MM.1S (cell line): ENCODE results near the gene RBMS3.

ENCODE experiments used
- DNase-seq: peaks from one replicate; pipeline ENCODE4 v3.0.0-alpha.2; 2015
- H2AFZ ChIP-seq: fragments of 300-600 bp; sonication (generic); 2 replicates; pipeline ENCODE4 v1.6.0; 2016; ENCODE audit warnings: antibody characterized with exemption, low read length
- H3F3A ChIP-seq: fragments of 300-600 bp; sonication (generic); 2 replicates; pipeline ENCODE4 v1.6.1; 2016; ENCODE audit warnings: mild to moderate bottlenecking, antibody characterized with exemption, low read length, moderate library complexity, mixed read lengths; ENCODE audit not compliant: insufficient read depth
- H3K27ac ChIP-seq: fragments of 300-600 bp; sonication (generic); 2 replicates; pipeline ENCODE4 v1.5.1; 2016; ENCODE audit warnings: mild to moderate bottlenecking, low read length
- H3K27me3 ChIP-seq: fragments of 300-600 bp; sonication (generic); replicated peaks from 2 replicates; pipeline ENCODE4 v1.6.0; 2016; ENCODE audit warnings: low read length; ENCODE audit not compliant: insufficient read depth
- H3K36me3 ChIP-seq: fragments of 300-600 bp; sonication (generic); replicated peaks from 2 replicates; pipeline ENCODE4 v1.6.1; 2016; ENCODE audit warnings: mild to moderate bottlenecking, low read length, mixed read lengths; ENCODE audit not compliant: insufficient read depth
- H3K4me1 ChIP-seq: fragments of 300-600 bp; sonication (generic); 2 replicates; pipeline ENCODE4 v1.6.1; 2016; ENCODE audit warnings: low read length, mixed read lengths
- H3K4me2 ChIP-seq: fragments of 300-600 bp; sonication (generic); 2 replicates; pipeline ENCODE4 v1.6.0; 2016; ENCODE audit warnings: low read depth, low read length
- H3K4me3 ChIP-seq: fragments of 300-600 bp; sonication (generic); 2 replicates; pipeline ENCODE4 v1.5.1; 2016; ENCODE audit warnings: low read length, mixed read lengths
- H3K79me2 ChIP-seq: fragments of 300-600 bp; sonication (generic); 2 replicates; pipeline ENCODE4 v1.6.1; 2016; ENCODE audit warnings: mixed run types, low read length, mixed read lengths
- H3K9ac ChIP-seq: fragments of 300-600 bp; sonication (generic); 2 replicates; pipeline ENCODE4 v1.6.1; 2016; ENCODE audit warnings: low read length, mixed read lengths
- H3K9me2 ChIP-seq: fragments of 300-600 bp; sonication (generic); replicated peaks from 2 replicates; pipeline ENCODE4 v1.6.1; 2016; ENCODE audit warnings: mild to moderate bottlenecking, low read length, mixed read lengths; ENCODE audit not compliant: insufficient read depth
- H3K9me3 ChIP-seq: fragments of 300-600 bp; sonication (generic); replicated peaks from 2 replicates; pipeline ENCODE4 v1.6.1; 2016; ENCODE audit warnings: mild to moderate bottlenecking, low read length, mixed read lengths; ENCODE audit not compliant: insufficient read depth
- H4K20me1 ChIP-seq: fragments of 300-600 bp; sonication (generic); 2 replicates; pipeline ENCODE4 v1.6.1; 2016; ENCODE audit warnings: mild to moderate bottlenecking, low read length, moderate library complexity, mixed read lengths; ENCODE audit not compliant: insufficient read depth
- CTCF ChIP-seq: fragments of 300-600 bp; sonication (generic); IDR thresholded peaks from 2 replicates; pipeline ENCODE4 v1.5.1; 2016; ENCODE audit warnings: antibody characterized with exemption, low read length, mixed read lengths
- EZH2 ChIP-seq: fragments of 300-600 bp; sonication (generic); optimal IDR thresholded peaks from 2 replicates; pipeline ENCODE3; 2017; ENCODE audit warnings: low read depth, mild to moderate bottlenecking, antibody characterized with exemption, low read length, mixed read lengths
- EZH2phosphoT487 ChIP-seq: fragments of 300-600 bp; sonication (generic); IDR thresholded peaks from 2 replicates; pipeline ENCODE4 v1.6.1; 2018; ENCODE audit warnings: antibody characterized with exemption, low read length

The RBMS3 gene

GRCh38 chr3:30003741-30004140, 722.9 kb downstream of the RBMS3 start:
- Histone ChIP-seq H4K20me1 (no peaks in the 10 kb centered on the region), H3K36me3 (no peaks in the 10 kb centered on the region), H3K27ac (no peak overlapping the region), H3K79me2 (no peaks in the 10 kb centered on the region), H3K4me1 (0 out of 2 replicates have a peak, but pooled peaks cover 6% of the 10 kb centered on the region), H3K27me3 (no peaks in the 10 kb centered on the region), H3K9ac (no peak overlapping the region), H3F3A (no peaks in the 10 kb centered on the region), H3K4me3 (no peak overlapping the region), H3K9me3 (no peaks in the 10 kb centered on the region), H2AFZ (no peak overlapping the region), H3K9me2 (no peaks in the 10 kb centered on the region), H3K4me2 (no peak overlapping the region)
- DNase-seq: no peak
- TF ChIP-seq EZH2phosphoT487 (no peak), CTCF (no peak), EZH2 (no peak)

- Histone ChIP-seq H3K4me3 (no peak overlapping the region), H3K36me3 (no peaks in the 10 kb centered on the region), H3K27ac (no peak overlapping the region), H3K4me2 (no peak overlapping the region), H2AFZ (no peak overlapping the region), H3K27me3 (no peaks in the 10 kb centered on the region), H3K4me1 (0 out of 2 replicates have a peak, but pooled peaks cover 6% of the 10 kb centered on the region), H3F3A (no peaks in the 10 kb centered on the region), H3K79me2 (no peaks in the 10 kb centered on the region), H3K9me2 (no peaks in the 10 kb centered on the region), H3K9ac (no peak overlapping the region), H4K20me1 (no peaks in the 10 kb centered on the region), H3K9me3 (no peaks in the 10 kb centered on the region)
- DNase-seq: no peak
- TF ChIP-seq CTCF (no peak), EZH2 (no peak), EZH2phosphoT487 (no peak)
These were observed 723.6 kb downstream of the RBMS3 start for GRCh38 chr3:30004481-30004880.

GRCh38 chr3:30006111-30006510, 725.2 kb downstream of the RBMS3 start:
- H3K4me2 ChIP-seq: no peak overlapping the region
- H3K9me2 ChIP-seq: no peaks in the 10 kb centered on the region
- no peak overlapping the region for H2AFZ ChIP-seq

More at GRCh38 chr3:30006111-30006510, 725.2 kb downstream of the RBMS3 start:
- no peaks in the 10 kb centered on the region for H3K27me3 ChIP-seq
- DNase-seq: no peak
- 0 out of 2 replicates have a peak, but pooled peaks cover 6% of the 10 kb centered on the region for H3K4me1 ChIP-seq
- no peaks in the 10 kb centered on the region for H4K20me1 ChIP-seq
- no peak overlapping the region for H3K27ac ChIP-seq
- no peak overlapping the region for H3K4me3 ChIP-seq
- no peaks in the 10 kb centered on the region for H3F3A ChIP-seq
- no peaks in the 10 kb centered on the region for H3K9me3 ChIP-seq
- TF ChIP-seq CTCF (no peak), EZH2 (no peak), EZH2phosphoT487 (no peak)
- no peak overlapping the region for H3K9ac ChIP-seq
- H3K36me3 ChIP-seq: no peaks in the 10 kb centered on the region
- no peaks in the 10 kb centered on the region for H3K79me2 ChIP-seq
